HG03558 (cell line): Measurements from ENCODE around the gene SKIL.

Experiments
- ATAC-seq: cut with Tn5 transposase; IDR thresholded peaks from one replicate; pipeline ENCODE4 v1.9.1; 2021; ENCODE audit warnings: moderate number of reproducible peaks; ENCODE audit not compliant: unreplicated experiment; ENCODE audit errors: extremely low read depth

SKIL gene

DNA sequence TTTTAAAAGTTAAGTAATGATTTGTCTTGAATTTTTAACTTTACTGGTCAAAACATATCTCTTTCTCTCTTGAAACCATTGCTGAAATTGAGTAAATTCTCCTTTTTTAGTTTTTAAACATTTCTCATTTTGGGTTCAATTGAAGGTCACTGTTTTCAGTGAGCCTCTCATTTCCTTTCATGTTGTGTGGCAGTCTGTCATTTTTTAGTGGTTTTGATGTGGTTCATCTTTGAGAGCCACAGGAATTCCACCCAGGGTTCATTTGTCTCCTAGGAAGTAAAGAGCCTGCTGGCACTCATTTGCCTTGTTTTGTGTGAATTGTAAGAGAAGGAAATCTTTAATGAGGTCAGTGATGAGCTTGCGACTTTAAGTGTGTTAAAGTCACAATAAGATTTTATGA is 71.5 kb downstream of the SKIL start:
- no peak for ATAC-seq

DNA sequence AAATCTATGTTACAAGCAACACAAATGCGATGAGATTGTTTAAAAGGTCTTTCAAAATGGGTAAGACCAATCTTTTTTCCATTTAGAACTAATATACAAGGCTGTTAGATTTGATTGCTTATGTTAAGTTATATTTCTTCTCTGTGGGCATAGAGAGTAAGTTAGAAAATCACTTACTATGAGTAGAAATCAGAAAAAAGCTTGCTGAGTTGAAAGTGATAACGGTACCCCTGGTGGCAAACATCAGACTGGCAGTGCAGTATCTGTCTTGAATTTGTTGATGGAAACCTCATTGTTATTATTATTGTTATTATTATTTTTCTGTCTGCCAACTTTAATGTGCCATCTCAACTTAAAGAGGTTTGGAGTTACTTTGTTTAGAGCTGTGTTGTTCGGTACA is 73.5 kb downstream of the SKIL start:
- no peak for ATAC-seq

GRCh38 chr3:170432416-170432815 is 74.9 kb downstream of the SKIL start:
- ATAC-seq = no peak

- ATAC-seq = no peak
These were observed 79.2 kb downstream of the SKIL start for GRCh38 chr3:170436697-170437096.

DNA sequence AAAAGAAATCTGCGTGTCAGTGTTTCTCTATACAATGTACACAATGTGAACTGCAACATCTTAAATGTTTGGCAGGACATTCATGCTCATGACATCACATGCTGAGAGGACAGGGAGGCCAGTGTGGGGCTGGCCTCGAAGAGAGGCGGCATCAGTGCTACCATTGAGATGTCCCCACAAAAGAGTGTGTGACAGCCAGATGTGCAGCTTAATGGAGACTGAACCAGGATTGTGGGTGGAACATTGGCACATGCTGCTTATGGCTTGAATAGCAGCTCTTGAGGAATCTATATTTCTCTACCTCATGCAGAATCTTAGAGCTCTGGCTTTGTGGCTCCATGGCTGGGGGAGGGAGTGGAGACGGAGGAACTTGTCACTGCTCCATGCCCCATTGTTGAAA is 79.7 kb downstream of the SKIL start:
- no peak for ATAC-seq

GRCh38 chr3:170437696-170438407 is 80.3 kb downstream of the SKIL start:
- no peak for ATAC-seq

DNA sequence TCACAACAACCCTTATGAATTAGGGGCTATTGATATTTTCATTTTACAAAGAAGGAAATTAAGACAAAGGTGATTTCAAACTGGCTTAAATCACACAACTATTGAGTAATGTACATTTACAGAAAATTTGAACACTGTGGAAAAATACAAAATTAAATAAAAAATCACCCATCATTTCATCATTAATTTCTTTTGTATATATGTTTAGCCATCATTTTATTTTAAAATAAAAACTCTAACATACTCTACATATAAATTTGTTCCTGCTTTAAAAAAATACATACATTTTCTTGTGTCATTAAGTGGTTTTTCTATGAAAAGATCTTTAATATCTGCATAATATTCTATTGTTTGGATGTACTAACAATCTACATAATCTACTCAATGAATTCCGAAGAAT is 81.3 kb downstream of the SKIL start:
- no peak for ATAC-seq

- no peak for ATAC-seq
These were observed 82.8 kb downstream of the SKIL start for GRCh38 chr3:170440344-170440743.

DNA sequence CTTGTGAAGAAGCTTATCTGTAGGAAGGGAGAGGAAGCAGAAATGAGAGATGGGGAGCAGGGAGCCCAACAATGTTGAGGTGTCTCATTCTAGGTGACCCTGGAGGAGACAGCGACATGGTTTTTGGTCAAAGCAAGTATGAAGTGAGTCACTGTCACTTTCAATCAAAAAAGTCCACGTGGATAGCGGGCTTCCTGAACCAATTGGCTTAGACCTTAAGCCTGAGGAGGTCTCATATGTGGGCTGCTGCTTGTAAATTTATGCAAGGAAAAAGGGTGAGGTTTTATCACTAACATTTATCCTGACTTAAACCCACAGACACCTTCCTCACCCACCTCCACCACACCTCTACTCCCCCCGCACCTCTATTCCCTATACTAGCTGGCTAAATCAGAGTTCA is 83.9 kb downstream of the SKIL start:
- no peak for ATAC-seq

- no peak for ATAC-seq
These were observed 85.4 kb downstream of the SKIL start for GRCh38 chr3:170442947-170443346.

GRCh38 chr3:170443457-170443856 is 85.9 kb downstream of the SKIL start:
- ATAC-seq = no peak
